RWPE1 (cell line): ENCODE measurements around the gene FANCE.
A peak's percentile ranks its signal among the peaks of the same experiment; 100 is the strongest.

Experiments used
- CTCF ChIA-PET: fragments of 350-600 bp; sonication (Branson Sonifier 250); formaldehyde crosslinking; extraction: SDS; loops from one replicate; lab custom pipeline; 2021; lab: Yijun Ruan, JAX
- POLR2A ChIA-PET: fragments of 400-600 bp; formaldehyde crosslinking; extraction: SDS; loops from one replicate; lab custom pipeline; 2020; ENCODE audit warnings: antibody characterized with exemption; ENCODE audit not compliant: low non-redundant PET; lab: Yijun Ruan, JAX
- DNase-seq: peaks from one replicate; pipeline ENCODE4 v3.0.0; 2012; ENCODE audit warnings: low spot score
- H3K27ac ChIP-seq: fragments of 450-650 bp; 2 replicates; pipeline ENCODE4 v1.5.1; 2017
- TF ChIP-seq, protein P1 (sequence below): fragments of 450-650 bp; conservative IDR thresholded peaks from 2 replicates; pipeline ENCODE4 v1.5.1; 2017; ENCODE audit warnings: low read depth, mild to moderate bottlenecking

Gene FANCE

DNA sequence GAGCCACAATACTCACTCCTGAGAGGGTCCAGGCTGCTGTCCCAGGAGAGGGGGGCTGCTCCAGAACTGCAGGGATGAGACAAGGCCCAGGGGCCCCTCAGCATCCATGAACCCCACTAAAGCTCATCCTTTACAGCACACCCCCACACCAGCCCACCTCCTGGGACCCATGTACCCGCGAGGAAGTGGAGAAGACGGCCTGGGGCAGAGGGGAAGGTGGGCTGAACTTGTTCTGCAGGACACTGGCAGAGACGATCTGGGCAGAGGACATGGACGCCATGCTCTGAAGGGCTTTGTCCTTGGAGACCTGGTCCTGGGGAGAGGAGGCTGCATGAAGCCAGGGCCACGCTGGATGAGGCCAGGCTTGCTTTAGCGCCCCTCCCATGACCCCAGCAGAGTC, 26.1 kb downstream of the FANCE start:
- DNase-seq, result no peak
- ChIA-PET POLR2A (interaction anchor here (0.9 kb wide), 1 partner anchor 18 kb away, joined by 5 read pairs; the partner anchor contains the start of gene TEAD3), CTCF (interaction anchor here (0.6 kb wide), 1 partner anchor 180 kb away, joined by 3 read pairs; no protein-coding TSS in a partner anchor)
- TF ChIP-seq, protein P1, sequence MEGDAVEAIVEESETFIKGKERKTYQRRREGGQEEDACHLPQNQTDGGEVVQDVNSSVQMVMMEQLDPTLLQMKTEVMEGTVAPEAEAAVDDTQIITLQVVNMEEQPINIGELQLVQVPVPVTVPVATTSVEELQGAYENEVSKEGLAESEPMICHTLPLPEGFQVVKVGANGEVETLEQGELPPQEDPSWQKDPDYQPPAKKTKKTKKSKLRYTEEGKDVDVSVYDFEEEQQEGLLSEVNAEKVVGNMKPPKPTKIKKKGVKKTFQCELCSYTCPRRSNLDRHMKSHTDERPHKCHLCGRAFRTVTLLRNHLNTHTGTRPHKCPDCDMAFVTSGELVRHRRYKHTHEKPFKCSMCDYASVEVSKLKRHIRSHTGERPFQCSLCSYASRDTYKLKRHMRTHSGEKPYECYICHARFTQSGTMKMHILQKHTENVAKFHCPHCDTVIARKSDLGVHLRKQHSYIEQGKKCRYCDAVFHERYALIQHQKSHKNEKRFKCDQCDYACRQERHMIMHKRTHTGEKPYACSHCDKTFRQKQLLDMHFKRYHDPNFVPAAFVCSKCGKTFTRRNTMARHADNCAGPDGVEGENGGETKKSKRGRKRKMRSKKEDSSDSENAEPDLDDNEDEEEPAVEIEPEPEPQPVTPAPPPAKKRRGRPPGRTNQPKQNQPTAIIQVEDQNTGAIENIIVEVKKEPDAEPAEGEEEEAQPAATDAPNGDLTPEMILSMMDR, result no peak
- H3K27ac ChIP-seq, result peak overlapping the region; percentile 94

DNA sequence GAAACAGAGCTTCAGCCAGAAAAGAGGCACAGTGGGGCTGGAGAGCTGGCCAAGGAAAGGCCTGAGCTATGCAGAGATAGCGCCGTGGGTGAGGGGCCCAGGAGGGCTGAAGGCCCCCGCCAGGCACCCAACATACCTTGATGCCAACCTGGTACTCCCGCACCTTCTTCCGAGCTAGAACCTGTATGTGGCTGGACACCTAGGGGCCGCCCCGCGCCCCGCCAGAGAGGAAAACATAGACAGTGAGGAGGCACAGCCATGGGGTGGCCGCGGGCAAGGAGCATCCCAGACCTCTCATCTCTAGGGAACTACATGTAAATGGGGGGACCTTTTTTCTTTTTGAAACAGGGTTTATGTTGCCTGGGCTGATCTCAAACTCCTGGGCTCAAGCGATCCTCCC, 28.0 kb downstream of the FANCE start:
- POLR2A ChIA-PET, result no interaction called here
- CTCF ChIA-PET, result no interaction called here

DNA sequence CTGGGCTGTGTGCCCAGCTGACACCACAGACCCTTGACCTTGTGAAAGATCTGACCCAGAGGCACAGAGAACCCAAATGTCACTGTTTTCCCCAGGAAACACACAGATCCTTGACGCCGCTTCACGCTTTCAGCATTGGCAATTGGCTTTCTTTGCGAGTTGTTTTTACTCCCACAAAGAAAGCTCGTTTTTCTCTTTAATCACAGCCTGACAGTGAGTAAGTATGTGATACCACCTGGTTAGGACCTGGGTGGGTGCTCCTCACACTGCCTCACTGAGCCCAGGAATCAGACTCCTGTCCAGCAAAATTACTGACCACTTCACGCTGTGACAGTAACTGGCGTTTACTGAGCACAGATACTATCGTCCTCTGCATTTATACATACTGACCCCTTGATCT, 29.1 kb downstream of the FANCE start:
- ChIA-PET CTCF (interaction anchor here (0.6 to 0.7 kb wide), 2 partner anchors 15 to 42 kb away, joined by 3 to 4 read pairs; no protein-coding TSS in a partner anchor), POLR2A (no interaction called here)
- H3K27ac ChIP-seq, result peak overlapping the region; percentile 41
- TF ChIP-seq, protein P1, result no peak
- no peak for DNase-seq

More for the DNA sequence above, 28.0 kb downstream of the FANCE start:
- DNase-seq, result no peak
- TF ChIP-seq, protein P1, result no peak
- peak overlapping the region; percentile 41 for H3K27ac ChIP-seq

DNA sequence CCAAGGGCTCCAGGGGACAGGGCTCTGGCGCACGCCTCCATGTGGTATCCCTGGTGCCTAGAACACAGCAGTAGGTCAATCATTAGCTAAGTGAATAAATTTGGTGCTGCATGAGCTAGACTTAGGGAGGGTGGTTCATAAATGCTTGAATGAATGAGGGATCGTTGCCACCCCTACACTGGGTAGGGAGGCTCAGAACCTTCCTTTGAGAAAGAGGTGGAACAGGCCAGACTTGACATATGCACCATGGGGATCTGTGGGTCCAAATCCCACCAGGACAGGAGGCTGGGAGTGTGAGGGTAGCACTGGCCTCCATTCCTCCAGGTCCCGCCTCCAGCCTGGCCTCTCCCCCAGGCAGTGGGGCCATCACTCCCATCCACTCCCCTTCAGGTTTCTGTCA, 30.9 kb downstream of the FANCE start:
- TF ChIP-seq, protein P1, result no peak
- peak overlapping the region; percentile 99 for H3K27ac ChIP-seq
- no peak for DNase-seq
- CTCF ChIA-PET, result interaction anchor here (1.7 kb wide), 1 partner anchor 14 kb away, joined by 5 read pairs; the partner anchor contains the start of gene TEAD3
- POLR2A ChIA-PET, result no interaction called here

DNA sequence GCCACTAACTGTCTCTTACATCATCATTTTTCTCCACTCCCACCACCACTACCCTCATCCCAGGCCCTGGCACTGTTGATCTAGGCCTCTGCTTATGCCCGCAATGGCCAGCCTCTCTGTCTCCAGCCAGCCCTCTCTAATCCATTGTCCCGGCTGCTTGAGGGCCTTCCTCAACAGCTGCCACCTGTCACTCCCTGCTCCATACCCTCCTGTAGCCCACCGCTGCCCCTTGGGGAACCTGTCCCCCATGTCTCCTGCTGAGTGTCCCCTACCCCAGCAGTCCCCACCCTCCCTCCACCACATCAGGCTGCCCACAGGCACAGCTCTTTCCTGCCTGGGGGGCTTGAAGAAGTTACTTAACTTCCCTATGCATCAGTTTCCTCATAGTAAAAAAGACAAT, 31.4 kb downstream of the FANCE start:
- peak overlapping the region; percentile 99 for H3K27ac ChIP-seq
- DNase-seq, result no peak
- ChIA-PET CTCF (interaction anchor here (0.8 to 1.7 kb wide), 2 partner anchors 13 to 17 kb away, joined by 3 to 5 read pairs; partner anchors contain the start of gene TEAD3), POLR2A (no interaction called here)
- TF ChIP-seq, protein P1, result no peak

DNA sequence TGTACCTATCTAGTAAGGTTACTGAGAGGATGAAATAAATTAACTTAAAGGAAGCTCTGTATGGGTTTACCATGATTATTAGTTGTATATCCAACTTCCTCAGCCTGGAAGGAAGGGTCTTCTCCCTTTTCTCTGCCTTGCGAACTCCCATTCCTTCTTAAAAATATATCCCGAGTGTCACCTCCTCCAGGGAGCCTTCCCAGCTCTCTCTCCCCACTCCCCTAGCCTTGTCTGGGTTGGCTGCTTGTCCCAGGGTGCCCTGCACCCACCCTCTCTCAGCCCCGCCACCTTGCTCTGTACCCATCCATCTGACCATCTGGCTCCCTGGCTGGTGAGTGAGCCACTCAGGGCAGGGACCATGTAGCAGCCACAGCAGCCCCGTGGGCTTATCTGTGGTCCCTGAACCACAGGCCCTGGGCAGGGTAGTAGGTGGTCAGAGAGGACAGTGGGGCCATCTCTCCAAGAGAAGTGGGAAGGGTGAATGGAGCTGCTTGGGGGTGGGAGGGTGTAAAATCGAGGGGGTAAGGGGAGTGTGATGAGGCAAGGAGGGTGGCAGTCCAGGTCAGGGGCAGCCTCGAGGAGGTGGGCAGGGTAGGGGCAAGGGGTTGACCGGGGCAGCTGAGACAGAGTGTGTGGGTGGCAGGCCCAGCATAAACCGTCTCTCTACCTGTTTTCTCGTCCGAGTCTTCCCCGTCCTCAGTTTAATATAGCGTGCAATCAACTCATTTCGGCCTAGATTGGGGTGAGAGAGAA, 31.9 kb downstream of the FANCE start:
- POLR2A ChIA-PET, result interaction anchor here (0.8 kb wide), 1 partner anchor 10 kb away, joined by 3 read pairs; no protein-coding TSS in a partner anchor
- no peak for DNase-seq
- CTCF ChIA-PET, result interaction anchor here (0.8 to 1.7 kb wide), 2 partner anchors 13 to 17 kb away, joined by 3 to 5 read pairs; partner anchors contain the start of gene TEAD3
- peak overlapping the region; percentile 99 for H3K27ac ChIP-seq
- TF ChIP-seq, protein P1, result no peak
